Measurements from ENCODE around the gene KCTD4.
"Not testable (repeated sequence)": the region's sequence is repeated elsewhere in the genome, so short reads cannot be mapped to it uniquely, and the experiment has no call there.

The KCTD4 gene

GRCh38 chr13:45215392-45216077 is 14.7 kb upstream of the KCTD4 start:
- no peak for DNase-seq (ENCODE audit: low spot score)

GRCh38 chr13:45209229-45209628 is 8.4 kb upstream of the KCTD4 start:
- no peak for DNase-seq (ENCODE audit: low spot score)

GRCh38 chr13:45208132-45208531 is 7.3 kb upstream of the KCTD4 start:
- DNase-seq (ENCODE audit: low spot score) = no peak

DNA sequence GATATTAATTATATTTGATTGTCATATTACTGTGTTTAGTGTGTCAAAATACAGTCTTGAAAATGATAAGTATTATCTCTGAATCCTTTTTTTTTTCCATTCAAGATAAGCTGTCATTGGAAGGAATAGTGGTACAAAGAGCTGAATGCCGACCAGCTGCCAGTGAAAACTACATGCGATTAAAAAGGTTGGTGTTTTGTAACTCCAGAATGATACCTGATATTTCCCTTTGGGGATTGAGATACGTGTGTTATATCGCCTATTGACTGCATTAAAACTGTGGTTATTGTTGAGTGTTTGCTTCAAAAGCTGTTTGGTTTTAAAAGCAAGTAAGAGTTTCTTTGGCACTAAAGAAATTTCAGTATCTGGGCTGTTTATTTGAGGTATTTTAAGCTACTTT is 6.5 kb upstream of the KCTD4 start:
- DNase-seq (ENCODE audit: low spot score) = no peak

GRCh38 chr13:45206340-45206739 is 5.5 kb upstream of the KCTD4 start:
- DNase-seq (ENCODE audit: low spot score) = peak; percentile 92

DNA sequence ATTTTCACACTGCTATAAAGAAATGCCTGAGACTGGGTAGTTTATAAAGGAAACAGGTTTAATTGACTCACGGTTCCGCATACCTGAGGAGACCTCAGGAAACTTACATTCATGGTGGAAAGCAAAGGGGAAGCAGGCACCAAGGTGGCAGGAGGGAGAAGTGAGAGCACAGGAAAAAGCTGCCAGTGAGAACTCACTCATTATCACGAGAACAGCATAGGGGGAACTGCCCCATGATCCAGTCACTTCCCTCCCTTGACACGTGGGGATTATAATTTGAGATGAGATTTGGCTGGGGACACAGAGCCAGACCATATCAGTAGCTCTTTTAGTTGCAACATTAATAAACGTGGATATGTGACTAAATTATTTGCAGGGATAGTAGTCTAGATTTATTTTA is 4.3 kb upstream of the KCTD4 start:
- no peak for DNase-seq (ENCODE audit: low spot score)

DNA sequence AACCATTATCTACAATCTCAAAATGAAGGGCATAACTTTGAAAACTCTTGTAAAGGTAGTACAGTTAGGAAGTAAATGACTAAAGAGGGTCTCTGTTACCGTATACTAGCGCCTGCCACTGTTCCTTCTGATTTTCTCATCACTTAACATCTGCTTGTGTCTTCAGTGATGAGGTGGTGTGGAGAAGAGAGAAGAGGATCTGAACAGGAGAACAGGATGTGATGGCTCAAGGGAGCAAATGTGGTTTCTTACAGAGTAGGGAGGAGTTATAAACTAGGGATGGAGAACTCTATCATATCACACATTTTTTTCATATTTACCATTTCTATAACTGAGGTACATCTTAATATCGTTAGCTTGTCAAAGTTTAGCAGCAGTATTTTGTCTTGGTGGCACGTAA is 1.1 kb downstream of the KCTD4 start:
- no peak for DNase-seq (ENCODE audit: low spot score)

DNA sequence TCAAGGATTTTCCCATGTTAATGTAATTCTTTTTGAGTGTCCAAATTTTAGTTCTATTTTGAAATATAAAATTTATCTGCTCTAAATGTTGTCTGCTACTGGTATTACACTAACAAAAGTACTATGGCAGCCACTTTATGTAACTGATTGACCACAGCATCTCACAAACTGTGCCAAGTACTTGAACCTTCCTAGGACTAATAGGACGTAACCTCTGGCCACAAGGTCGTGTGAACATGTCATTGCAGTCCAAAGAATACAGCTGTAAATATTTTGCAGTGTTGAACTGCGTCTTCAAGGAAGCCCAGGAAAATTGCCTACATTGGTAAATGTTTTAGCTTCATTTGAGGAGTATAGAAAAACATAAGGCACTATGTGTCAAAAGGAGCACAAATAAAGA is 1.9 kb downstream of the KCTD4 start:
- no peak for DNase-seq (ENCODE audit: low spot score)

- no peak for DNase-seq (ENCODE audit: low spot score)
Measured at GRCh38 chr13:45198041-45198440, 2.8 kb downstream of the KCTD4 start.

DNA sequence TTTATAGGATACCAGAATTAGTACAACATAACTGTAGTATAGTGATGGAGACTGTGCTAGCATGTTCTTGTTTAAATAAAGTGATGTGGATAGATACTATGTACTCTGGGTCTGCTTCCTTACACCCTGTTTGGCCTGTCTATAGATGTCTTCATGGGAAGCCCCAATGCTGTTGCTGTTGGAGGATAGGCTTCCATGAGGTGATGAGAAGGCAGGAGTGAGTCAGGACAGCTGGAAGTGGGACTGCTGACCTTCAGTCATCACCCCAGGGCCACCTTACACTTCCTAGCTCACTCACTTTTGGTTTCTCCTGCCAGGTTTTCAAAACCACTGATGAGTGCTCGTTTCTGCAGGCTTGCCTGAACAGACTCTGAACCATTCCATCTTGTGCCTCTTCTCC is 4.2 kb downstream of the KCTD4 start:
- DNase-seq (ENCODE audit: low spot score) = no peak

DNA sequence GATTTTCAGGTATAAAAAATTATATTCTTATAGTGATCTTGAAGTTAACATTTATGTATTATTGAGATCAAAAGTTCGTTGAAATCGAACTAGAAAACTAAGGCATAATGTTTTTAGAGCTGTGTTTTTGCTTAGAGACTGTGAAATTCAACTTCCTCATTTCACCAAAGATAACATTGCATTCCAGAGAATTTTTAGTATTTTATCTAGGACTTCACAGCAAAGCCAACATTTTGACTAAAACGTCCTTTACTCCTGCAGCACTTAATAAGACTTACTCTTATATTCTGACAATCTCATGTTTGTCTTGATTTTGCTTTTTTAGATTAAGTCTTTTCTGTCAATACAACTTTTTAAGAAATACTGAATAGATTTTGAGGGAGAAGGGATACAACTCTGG is 4.7 kb downstream of the KCTD4 start:
- DNase-seq (ENCODE audit: low spot score) = no peak

GRCh38 chr13:45195421-45195820 is 5.4 kb downstream of the KCTD4 start:
- no peak for DNase-seq (ENCODE audit: low spot score)

GRCh38 chr13:45194081-45194939 is 6.5 kb downstream of the KCTD4 start:
- no peak for DNase-seq (ENCODE audit: low spot score)

- no peak for DNase-seq (ENCODE audit: low spot score)
Measured at GRCh38 chr13:45191874-45192273, 9.0 kb downstream of the KCTD4 start.

DNA sequence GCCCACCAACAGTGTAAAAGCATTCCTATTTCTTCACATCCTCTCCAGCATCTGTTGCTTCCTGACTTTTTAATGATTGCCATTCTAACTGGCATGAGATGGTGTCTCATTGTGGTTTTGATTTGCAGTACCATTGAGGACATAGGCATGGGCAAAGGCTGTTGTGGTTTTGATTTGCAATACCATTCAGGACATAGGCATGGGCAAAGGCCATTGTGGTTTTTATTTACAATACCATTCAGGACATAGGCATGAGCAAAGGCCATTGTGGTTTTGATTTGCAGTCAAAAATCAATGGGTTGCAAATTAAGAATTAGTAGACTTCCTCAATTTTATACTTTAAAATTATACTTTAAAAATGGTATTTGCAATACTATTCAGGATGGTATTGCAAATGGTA is 11.3 kb downstream of the KCTD4 start:
- not testable (repeated sequence) for DNase-seq (ENCODE audit: low spot score)

- not testable (repeated sequence) for DNase-seq (ENCODE audit: low spot score)
Measured at GRCh38 chr13:45189077-45189476, 11.8 kb downstream of the KCTD4 start.

- DNase-seq (ENCODE audit: low spot score) = no peak
Measured at GRCh38 chr13:45185286-45185685, 15.6 kb downstream of the KCTD4 start.

- DNase-seq (ENCODE audit: low spot score) = no peak
Measured at GRCh38 chr13:45184693-45185092, 16.2 kb downstream of the KCTD4 start.

DNA sequence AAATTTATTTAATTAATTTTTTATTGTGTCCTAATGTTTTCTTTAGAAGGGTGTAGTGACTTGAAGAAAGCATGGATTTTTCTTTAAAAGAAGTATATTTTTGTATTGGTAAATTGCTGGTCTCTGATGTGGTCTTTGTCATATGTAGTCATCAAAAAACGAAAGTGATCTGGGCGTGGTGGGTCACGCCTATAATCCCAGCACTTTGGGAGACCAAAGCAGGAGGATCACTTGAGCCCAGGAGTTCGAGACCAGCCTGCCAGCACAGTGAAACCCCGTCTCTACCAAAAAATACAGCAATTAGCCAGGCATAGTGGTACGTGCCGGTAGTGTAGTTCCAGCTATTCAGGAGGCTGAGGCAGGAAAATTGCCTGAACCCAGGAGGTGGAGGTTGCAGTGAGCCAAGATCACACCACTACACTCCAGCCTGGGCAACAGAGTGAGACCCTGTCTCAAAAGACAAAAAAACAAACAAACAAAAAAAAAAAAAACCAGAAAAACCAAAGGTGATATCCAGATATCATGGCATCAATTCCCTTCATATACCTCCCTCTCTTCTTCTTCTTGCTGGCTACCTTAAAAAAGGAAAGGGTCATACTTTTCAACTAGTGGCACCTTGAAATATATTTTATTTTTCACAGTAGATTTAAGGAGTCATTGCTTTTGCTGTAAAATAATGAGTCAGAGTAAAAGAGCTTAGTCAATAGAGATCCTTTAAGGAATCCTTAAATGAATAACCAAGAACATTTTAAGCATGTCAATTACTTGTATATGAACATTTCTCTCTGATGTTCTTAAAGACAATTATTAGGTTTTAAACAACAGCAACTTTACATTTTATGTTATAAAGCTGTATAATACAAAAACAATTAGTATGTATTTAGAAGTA is 19.9 kb downstream of the KCTD4 start:
- DNase-seq (ENCODE audit: low spot score) = no peak

DNA sequence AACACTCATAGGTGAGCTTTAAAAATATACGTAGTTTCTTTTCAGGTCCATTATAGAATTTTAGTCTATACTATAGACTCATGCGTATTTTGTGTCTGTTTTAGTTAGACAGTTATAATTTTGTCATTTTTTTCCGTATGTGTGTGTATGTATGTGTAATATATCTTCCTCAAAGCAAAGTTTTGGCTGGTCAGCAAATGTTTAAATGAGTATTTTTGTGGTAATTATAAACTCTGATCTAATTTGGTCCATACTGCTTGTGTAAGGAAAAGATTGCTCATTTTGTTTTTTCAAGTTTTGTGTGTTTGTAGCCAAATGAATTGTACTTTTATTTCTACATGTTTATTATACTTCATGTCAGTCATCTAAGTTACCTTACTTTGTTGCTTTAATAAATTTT is 20.5 kb downstream of the KCTD4 start:
- DNase-seq (ENCODE audit: low spot score) = no peak

GRCh38 chr13:45179428-45179827 is 21.4 kb downstream of the KCTD4 start:
- DNase-seq (ENCODE audit: low spot score) = no peak

- DNase-seq (ENCODE audit: low spot score) = no peak
Measured at GRCh38 chr13:45178349-45179162, 22.3 kb downstream of the KCTD4 start.

All from kidney capillary endothelial cell (primary cell).